GM19240 (cell line): ENCODE results near the gene METRN.
"Not testable (repeated sequence)": the region's sequence is repeated elsewhere in the genome, so short reads cannot be mapped to it uniquely, and the experiment has no call there.

ENCODE experiments used
- DNase-seq: peaks from one replicate; pipeline ENCODE4 v3.0.0; 2011; ENCODE audit warnings: low spot score; ENCODE audit not compliant: insufficient read length

Gene METRN

DNA sequence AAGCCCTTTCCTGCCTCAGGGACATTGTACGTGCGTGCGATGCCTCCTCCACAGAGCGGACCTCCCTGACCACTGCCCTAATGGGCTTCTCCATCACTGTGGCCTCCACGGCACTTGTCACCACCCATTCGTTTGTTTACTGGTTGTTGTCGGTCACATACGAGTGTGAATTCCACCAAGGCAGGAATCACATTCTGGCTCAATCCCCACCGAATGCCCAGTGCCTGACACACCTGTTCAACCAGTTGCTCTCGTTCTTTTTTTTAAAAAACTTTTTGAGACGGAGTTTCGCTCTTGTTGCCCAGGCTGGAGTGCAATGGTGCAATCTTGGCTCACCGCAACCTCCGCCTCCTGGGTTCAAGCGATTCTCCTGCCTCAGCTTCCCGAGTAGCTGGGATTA, 23.7 kb upstream of the METRN start:
- not testable (repeated sequence) for DNase-seq

DNA sequence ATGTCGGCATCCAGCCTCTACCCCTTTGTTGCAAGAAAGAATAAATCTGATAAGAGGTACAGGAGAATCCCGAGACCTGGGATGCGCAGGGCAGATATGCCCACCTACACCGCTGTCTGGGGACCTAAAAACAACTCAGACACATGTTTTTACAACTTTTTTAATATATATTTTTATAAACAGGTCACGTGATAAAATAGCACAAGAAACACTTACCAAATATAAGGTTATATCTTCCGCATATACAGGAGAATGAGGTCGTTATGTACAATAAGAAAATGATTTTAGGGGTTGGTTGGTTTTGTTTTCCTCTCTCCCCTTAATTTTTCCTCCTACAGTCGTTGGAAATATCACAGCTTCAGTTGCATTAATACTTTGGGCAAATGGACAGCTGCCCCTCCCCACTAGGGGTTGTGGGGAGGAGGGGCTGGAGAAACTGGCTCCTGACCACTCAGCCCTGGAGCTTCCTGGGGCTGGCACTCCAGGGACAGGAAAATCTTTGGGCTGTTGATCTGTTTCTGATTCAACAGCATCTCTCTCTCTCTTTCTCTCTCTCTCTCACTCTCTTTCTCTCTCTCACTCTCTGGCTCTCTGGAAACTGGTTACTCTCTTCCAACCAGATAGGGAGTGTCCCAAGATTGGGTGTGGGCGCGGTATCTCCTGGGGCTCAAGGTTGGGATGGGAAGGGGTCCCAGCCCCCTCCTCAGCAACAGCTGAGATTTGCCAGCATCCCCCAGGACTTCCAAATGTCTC, 22.4 kb upstream of the METRN start:
- DNase-seq = no peak

DNA sequence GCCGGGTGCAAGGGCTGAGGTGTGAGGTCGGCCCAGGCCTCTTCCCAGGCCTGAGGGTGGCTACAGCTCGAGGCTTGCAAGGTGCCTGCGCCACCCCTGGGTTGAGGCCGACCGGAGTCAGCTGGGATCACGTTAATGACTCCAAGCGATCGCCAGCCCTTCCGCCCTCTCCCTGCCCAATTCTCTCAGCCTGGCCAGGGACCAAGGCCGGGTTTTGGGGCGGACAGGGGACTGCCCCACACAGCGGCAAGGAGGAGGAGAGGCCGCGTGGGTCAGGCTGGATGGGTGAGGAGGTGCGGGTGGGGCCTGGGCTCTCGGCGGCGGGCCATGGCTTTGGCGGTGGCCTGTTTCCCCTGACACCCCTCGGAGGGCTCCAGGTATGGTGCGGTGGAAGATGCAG, 21.6 kb upstream of the METRN start:
- no peak for DNase-seq

DNA sequence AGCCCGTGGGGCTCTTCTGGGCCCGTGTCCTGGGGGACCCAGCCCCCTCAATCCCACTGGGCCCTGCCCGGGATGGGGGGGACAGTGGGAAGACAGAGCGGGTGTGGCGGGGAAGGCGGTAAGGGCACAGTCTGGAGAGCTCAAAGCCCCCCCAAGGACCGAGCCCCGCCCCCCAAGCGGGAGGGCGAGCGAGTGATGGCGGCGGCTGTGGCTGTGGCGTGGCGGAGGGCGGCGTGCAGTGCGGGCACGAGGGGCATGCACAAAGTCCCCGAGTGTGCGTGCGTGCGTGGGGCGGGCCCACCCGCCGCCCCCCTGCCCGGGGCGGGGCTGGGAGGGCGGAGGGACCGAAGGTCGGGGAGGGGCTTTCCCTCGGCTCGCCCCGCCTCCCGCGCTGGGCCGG, 21.2 kb upstream of the METRN start:
- no peak for DNase-seq

DNA sequence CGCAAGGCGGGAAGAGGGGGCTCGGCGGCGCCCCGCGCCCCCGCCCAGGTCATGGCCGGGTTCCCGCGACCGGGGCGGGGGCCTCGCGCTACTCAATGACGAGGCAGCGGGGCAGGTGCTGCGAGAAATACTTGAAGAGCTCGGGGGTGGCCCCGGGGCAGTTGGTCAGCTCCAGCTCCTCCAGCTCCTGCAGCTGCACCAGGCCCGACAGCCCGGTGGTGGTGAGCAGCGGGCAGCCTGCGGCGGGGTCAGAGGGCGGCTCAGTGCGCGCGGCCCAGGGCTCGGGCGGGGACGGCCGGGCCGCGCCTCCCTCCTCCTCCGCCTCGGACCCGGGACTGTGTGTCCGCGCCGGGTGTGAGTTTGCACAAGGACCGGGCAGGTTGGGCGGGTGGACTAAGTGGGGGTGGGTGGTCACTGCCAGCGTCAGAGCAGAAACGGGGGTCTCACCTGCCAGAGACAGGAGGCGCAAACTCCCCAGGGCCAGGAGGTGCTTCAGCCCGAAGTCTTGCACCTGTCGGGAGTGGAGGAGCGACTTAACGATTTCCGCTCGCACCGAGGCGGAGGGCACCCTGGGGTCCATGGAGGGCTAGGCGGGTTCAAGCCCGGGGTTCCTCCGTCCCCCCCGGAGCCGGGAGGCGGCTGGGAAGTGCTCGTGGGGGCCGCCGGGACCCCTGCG, 20.6 kb upstream of the METRN start:
- no peak for DNase-seq

DNA sequence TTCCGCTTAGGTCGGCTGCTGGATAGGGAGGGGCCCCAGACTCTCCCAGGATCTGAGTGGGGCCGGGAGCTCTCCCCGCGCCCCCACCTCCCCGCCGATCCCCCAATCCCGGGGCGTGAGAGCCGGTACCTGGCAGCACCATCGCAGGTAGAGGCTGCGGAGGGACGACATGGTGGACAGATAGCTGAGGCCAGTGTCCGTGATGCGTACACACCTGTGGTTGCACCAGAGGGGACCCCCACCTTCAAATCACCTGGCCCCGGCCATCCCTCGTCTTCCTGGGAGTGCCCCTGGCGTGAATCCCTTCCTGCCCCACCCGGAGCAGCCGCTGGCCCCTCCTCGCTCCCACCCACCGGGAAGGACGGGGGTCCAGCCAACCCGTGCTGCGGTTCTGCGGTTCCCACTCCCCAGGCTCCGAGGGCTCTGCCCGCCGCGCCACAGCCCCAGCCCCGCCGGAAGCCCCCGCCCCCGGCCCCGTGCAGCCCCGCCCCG, 20.0 kb upstream of the METRN start:
- DNase-seq = no peak

DNA sequence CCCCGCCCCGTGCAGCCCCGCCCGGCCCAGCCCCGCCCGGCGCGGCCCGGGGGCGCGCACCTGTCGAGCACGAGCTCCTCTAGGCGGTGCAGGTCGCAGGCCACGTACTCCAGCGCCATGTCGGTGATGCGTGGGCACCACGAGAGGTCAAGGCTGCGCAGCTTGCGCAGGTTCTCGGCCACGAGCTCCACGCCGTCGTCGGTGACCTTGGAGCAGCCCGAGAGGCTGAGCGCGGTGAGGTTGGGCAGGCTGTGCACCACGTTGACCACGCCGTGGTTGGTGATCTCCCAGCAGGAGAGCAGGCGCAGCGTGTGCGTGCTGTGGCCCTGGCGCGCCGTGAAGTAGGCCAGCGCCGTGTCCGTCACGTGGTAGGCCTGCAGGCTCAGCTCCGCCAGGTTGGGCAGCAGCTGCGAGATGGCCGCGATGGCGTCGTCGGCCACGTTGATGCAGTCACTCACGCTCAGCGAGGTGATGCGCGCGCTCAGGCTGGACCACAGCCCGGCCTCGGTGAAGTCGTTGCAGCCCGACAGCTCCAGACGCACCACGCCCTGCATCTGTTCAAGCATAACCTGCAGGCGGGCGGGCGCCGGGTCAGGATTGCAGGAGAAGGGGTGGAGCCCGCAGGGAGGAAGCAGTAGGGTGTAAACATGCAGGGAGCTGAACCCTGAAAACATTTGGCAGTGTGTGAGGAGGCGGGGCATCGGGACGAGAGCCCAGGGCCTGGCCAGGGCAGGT, 19.4 kb upstream of the METRN start:
- DNase-seq = no peak

DNA sequence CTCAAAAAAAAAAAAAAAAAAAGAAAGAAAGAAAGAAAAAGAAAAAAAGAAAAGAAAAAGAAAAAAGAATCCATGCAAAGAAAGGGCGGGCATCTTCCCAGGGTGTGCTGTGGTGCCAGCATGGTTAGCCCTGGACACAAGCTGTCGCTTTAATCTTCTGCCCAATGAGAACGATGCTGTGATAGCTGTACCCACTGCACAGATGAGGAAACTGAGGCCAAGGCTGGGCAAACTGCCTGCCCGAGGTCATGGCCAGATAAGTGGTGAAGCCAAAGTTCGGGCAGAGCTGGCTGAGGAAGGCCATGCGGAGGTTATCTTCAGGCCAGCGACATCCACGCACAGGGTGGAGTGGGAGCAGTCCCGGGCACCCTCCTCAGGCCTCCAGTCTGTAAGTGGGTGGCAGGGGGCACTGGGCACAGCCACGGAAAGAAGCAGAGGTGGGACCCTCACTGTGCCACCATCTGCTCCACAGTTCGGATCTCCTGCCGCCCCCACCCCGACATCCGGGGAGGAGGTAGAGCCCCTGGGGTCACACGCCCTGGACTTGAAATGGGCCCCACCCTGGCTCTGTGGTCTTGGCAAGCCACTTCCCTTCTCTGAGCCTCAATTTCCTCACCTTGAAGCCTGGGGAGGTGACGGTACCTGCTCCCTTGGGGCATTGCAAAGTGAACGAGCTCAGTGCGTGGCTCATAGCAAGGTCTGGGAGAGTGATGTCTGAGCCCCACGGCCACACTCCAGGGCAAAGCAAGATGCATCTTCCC, 15.8 kb upstream of the METRN start:
- no peak for DNase-seq

DNA sequence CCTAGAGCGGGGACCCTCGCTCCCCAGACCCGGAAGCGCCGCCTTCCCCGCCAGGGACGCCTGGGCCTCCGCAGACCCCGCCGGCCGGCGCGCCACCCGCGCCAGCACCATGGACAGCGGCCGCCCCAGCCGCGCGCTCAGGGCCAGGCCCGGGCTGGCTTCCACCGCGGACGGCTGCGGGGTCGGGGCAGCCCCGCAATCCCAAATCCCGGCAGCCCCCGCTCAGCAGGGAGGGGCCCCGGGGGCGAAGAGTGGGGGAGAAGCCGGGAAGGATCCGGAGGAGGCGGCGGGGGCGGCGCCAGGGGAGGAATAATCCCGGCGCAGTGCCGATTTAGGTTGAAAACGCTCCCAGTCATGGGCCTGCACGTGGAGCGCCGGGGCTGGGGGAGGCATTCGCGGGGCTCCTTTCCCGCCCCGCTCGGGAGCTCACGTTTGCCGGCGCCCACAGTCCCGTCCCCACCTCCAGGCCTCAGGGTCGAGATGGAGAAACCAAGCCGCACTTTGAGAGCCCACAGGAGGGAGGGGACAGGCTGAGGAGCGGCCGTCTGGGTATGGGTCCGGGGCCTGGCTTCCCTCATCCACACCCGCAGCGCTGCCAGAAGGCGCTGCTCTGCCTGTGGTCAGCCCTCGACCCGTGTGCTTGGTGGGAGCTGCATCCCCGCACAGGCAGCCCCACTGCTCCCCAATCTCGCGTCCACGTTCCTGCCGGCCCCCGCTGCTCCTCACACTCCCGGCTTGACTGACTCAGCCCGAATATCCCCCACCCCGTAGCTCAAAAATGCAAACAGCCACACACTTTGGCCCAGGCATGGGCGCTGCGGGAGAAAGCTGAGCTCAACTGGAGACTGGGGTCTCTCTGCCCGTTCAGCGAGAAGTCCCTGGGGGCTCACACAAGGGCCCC, 14.0 kb upstream of the METRN start:
- no peak for DNase-seq

DNA sequence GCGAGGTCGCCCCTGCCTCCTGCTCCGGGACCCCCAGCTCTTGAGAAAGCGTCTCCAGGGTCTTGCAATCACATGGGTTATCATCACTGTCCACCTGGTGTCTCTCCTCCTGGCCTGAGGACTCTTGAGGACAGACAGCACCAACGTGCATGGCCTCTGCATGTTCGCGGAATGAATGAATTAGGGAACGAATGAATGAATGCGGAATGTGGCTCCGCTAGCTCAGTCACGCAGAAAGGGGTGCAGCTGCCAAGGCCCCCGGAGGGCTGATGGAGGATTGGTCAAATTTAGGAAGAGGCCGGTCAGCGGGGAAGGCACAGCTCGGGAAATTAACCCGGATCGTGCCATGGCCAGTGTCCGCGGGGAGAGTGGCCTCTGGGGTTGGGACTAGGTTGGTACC, 12.6 kb upstream of the METRN start:
- no peak for DNase-seq

DNA sequence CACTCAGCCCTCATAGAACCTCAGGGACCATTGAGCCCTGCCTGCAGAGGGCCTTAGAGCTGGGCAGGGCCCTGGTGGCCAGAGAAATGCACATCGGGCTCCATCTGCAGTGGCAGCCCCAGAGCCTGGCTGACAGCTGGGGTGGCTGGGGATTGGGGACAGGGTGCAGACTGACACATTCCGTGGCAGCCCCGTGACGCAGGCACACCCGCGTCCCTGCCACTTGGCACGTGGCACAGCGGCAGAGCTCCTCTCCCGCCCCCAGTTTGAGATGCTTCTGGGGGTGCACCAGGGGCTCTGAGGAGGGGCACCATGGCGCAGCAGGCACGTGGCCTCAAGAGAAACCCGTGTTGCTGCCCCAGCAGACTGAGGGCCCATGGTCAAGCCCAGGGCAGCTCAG, 11.5 kb upstream of the METRN start:
- no peak for DNase-seq

DNA sequence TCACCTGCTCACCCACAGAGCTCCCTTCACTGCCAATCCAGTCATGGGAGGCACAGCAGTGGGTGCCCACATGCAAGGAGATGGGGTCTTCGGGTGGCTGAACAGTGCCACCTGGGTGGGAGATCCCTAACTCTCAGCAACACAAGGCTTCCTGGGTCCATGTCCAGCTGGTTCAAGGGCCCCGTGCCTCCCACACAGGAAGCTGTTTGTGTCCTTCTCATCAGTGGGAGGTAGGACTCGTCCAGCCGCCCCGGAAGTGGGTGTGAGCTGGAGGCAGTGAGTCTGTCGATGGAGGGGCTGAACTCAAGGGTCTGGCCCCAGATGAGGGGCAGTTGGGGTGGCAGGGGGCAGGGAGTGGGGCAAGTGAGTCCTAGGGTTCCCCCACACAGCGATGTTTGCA, 10.9 kb upstream of the METRN start:
- DNase-seq = no peak

DNA sequence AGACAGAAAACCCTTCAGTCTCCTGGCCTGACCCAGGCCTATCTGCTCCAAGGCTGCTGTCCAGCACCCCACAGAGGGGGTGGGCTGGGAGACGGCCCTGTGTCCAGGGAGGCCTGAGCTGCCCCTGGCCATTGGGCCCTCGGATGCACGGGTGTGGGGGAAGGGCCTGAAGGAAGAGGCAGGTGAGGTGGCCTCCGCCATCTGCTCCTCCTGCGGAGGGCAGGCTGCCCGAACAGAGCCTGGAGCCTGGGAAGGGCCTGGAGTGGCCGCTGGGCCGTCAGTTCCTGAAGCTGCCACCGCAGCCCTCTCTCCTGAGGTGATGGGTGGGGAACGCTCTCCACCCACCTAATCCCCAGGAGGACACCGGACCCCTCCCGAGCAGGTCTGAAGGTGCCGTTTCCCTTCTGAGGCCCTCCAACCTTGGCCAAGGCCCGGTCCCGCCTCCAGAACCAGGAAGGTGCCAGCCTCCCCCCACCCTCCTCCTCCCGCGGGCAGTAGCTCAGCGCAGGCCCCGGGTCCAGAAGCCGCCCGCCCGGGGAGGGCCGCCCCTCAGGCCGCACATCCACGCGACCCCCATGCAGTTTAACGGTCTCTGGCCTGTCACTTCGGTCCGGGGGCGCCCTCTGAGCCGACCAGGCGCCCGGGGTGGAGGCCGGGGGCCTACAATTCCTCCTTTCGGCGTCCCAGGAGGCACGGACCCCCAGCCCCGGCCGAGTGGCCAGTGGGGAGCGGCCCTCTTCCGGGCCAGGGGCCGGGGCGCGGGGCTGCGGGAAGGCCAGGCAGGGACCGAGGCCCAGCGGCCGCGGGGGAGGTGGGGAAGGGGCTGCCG, 10.2 kb upstream of the METRN start:
- DNase-seq = no peak

DNA sequence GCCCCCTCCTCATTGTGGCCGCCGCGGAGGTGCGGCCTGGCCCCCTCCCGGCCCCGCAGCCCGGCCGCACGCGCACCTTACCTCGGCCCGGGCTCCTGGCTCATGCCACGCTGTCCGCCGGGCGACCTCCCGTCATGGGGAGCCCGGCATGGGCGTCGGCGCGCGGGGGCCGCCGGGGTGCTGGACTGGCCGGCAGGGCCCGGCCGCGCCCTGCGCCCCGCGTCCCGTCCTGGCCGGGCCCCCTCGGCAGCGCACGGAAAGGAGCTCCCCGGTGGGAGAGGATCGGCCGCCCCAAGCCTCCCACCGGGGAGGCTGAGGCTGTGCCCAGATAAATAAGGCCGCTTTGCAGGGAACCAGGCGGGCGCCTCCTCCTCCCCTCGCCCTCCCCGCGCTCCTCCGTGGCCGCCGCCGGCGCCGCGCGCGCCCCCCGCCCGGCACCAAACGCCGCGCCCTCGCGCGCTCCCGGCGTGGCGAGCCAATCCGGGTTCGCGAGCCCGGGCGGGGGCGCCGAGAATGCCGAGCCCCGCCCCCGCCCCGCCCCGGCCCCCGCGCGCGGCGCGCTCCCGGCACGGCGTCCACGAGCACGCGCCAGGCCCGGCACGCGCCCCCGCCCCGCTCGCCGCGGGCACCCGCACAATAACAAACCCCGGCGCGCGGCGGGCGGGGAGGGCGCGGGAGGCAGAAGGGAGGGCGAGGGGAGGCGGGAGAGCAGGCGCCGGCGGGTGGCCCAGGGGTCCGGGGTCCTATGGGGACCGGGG, 9.3 kb upstream of the METRN start, which contains the start of gene FBXL16:
Gene FBXL16 (minus strand): TSS at position 371 of the 758 bp plus-strand sequence. CDS start 8,396 bp downstream, outside the sequence.
- no peak for DNase-seq

DNA sequence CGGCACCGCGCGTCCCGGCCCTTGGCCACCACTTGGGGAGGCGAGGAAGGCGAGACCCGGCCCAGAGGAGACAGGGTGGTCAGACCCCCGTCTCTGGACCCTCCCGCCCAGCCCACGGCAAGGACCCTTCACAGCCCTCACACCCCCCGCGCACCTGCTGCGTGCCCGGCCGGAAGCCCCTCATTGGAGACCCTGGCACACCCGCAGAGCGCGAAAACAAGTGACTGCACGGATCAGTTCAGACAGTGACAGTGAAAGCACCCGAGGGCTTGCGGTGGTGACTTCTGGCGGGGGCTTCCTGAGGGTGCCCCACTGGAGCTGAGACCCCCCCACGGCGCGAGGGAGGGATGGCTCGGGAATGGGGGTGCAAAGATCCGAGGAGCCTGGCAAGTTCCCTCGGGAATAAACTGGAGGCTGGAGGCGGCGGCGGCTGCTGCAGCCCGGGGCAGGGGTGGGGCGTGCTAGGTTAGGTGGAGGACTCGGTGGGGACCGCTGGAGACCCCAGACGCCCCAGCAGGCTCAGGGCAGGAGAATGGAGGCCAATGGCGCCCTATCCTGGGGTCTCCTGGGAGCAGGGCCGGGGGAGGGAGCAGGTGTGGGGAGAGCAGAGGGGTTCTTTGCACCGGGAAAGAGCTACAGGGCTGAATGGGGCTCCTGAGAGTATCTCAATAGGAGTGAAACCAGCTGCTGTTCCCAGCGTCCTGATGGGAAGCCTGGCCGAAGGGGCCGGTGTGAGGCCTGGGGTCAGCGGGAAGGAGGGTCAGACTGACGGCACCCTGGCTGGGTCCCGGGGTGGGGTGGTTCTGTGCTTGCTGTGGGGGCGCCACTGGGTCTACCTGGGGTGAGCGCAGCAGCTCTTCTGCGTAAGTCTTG, 8.5 kb upstream of the METRN start:
- no peak for DNase-seq

DNA sequence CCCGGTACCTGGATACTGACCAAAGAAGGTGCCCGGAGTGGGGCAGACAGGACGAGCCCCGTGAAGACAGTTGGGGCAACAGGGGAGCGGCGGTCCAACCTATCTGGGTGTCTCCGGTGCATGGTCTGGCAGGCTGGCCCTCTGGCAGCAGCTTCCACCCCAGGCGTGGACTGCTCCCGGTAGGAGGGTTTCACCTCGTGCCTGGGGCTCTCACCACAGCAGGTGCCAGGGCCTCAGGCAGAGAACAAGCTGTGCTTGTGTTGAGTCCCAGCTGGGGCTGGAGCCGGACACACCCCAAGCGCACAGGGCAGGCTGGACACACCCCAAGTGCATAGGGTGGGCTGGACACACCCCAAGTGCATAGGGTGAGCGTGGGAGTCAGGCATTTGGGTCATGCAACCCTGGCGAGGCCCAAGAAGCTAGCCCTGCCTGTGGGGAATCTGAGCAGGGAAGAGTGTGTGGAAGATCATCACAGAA, 7.8 kb upstream of the METRN start:
- no peak for DNase-seq

DNA sequence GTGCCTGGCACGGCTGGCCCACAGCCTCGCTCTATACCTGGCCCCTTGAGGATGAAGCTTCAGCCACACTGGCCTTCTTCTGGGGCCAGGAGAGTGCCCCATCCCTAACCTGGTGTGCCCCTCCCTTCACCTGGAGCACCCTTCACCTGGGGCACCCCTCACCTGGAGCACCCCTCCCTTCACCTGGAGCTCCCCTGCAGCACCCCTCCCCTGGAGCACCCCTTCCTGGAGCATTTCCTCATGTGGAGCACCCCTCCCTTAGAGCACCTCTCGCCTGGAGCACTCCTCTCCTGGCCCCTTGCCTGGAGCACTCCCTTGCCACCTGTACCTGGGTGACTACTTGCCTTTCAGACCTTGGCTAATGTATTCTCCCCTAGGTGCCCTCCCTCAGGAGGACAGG, 6.9 kb upstream of the METRN start:
- no peak for DNase-seq

DNA sequence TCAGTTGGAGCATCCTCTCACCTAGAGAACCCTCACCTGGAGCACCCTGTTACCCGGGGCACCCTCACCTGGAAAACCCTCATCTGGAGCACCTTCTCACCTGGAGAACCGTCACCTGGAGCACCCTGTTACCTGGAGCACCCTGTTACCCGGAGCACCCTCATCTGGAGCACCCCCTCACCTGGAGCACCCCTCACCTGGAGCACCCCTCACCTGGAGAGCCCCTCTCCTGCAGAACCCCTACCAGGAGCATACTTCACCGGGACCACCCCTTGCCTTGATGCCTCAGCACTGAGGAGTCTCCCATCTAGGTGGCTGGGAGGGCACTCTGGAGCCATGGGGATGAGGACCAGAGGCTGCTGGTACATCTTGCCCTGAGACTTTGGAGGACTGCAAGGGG, 6.0 kb upstream of the METRN start:
- DNase-seq = no peak
